Esophagus squamous epithelium (tissue), 5 donors: ENCODE data around the gene DZIP1. TPM values are rescaled to one million over a fixed set of nuclear protein-coding genes. Genes with fewer than 3 reads are reported as not detected.
A peak's percentile ranks its signal among the peaks of the same experiment; 100 is the strongest.

ENCODE experiments used
- DNase-seq: peaks from one replicate; lab custom pipeline; 2025; lab: John Stamatoyannopoulos, UW
- H3K27ac ChIP-seq, 4 donors: fragments of 200-600 bp; sonication (generic); one replicate each; pipeline ENCODE4 v1.5.1; 2016 to 2019; ENCODE audit warnings: mild to moderate bottlenecking in 1 of 4
- H3K27me3 ChIP-seq, 4 donors: fragments of 200-600 bp; sonication (generic); 1 replicate in 3 of 4; 2 replicates in 1 of 4; pipeline versions ENCODE4 v1.5.1 to v1.6.0; 2017 to 2021; ENCODE audit warnings: antibody characterized with exemption in 1 of 4
- H3K36me3 ChIP-seq, 3 donors: fragments of 200-600 bp; sonication (generic); one replicate each; pipeline ENCODE4 v1.5.1; 2016 to 2019
- H3K4me1 ChIP-seq, 3 donors: fragments of 200-600 bp; sonication (generic); one replicate each; pipeline ENCODE4 v1.5.1; 2017 to 2019
- H3K4me3 ChIP-seq, 4 donors: fragments of 200-600 bp; sonication (generic); 1 replicate in 3 of 4; 2 replicates in 1 of 4; pipeline ENCODE4 v1.5.1; 2016 to 2019; ENCODE audit warnings: mild to moderate bottlenecking in 2 of 4, moderate library complexity in 1 of 4
- H3K9me3 ChIP-seq, 3 donors: fragments of 200-600 bp; sonication (generic); one replicate each; pipeline ENCODE4 v1.5.1; 2016 to 2019
- POLR2A ChIP-seq, 4 donors: fragments of 450-650 bp; IDR thresholded peaks; one replicate each; pipeline ENCODE4 v1.6.1; 2017; ENCODE audit warnings: antibody characterized with exemption in 4 of 4, mild to moderate bottlenecking in 4 of 4, moderate library complexity in 3 of 4
- WGBS, 2 donors: methylation state at CpG; one replicate each; pipeline ENCODE4 v1.1.5; 2018; 5-methylcytosine and 5-hydroxymethylcytosine counted together
- intact Hi-C: fragments of 100-400 bp; cut with DNase I; formaldehyde crosslinking; loops from one replicate; pipeline ENCODE4 v1.15.0; 2022
- total RNA-seq, 4 donors: library from RNA; depleted of rRNA; stranded (reverse); fragments of >200 nt; gene quantifications; one replicate each; pipeline ENCODE4 v1.1.0, GENCODE V29; 2016
- TF ChIP-seq, protein P1 (sequence below), 6 experiments: fragments of 450-650 bp in 4 of 6; fragments of 200-600 bp in 2 of 6; sonication (generic) in 2 of 6; IDR thresholded peaks; one replicate each; pipeline ENCODE4 v1.5.1; 2016 to 2019; ENCODE audit warnings: antibody characterized with exemption in 6 of 6, mild to moderate bottlenecking in 4 of 6, moderate library complexity in 4 of 6
- donor health status: DM: yes; HTN: yes; CAD: no.

The DZIP1 gene
- total RNA-seq, 4 donors from 2014 or later: 2.9 to 12.8 (median 7.0) TPM

DNA sequence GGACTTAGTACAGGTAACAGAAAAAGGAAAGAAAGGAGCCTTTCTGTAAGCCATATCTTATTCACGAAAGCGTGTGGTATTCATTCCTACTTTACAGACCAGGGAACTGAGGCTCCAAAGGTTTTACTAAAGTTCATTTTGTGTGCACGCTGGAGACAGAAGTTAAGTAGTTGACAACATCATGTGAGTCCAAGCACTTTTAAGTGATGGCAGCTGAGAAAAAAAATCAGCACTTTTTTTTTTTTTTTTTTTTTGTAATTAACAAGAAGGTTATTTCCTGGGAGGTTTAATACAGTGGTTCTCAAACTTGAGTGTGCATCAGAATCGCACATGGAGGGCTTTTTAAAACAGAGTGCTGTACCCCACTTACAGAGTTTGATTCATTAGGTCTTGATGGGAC is 34.5 kb upstream of the DZIP1 start:
- intact Hi-C loops: no loop called here
- WGBS, 2 donors: 60 to 84% methylated on average over 4 of the region's 4 CpGs
- Histone ChIP-seq H3K27ac (no peak overlapping the region), H3K9me3 (no peaks in the 10 kb centered on the region), H3K36me3 (no peaks in the 10 kb centered on the region), H3K27me3 (no peaks in the 10 kb centered on the region), H3K4me3 (no peak overlapping the region), H3K4me1 (peaks cover 4 to 61% (median 14%) of the 10 kb centered on the region in 3 donors)
- no peak for DNase-seq
- TF ChIP-seq POLR2A (IDR thresholded peaks at IDR 0.05): no peak
- TF ChIP-seq, protein P1, sequence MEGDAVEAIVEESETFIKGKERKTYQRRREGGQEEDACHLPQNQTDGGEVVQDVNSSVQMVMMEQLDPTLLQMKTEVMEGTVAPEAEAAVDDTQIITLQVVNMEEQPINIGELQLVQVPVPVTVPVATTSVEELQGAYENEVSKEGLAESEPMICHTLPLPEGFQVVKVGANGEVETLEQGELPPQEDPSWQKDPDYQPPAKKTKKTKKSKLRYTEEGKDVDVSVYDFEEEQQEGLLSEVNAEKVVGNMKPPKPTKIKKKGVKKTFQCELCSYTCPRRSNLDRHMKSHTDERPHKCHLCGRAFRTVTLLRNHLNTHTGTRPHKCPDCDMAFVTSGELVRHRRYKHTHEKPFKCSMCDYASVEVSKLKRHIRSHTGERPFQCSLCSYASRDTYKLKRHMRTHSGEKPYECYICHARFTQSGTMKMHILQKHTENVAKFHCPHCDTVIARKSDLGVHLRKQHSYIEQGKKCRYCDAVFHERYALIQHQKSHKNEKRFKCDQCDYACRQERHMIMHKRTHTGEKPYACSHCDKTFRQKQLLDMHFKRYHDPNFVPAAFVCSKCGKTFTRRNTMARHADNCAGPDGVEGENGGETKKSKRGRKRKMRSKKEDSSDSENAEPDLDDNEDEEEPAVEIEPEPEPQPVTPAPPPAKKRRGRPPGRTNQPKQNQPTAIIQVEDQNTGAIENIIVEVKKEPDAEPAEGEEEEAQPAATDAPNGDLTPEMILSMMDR (IDR thresholded peaks at IDR 0.05): no peak

DNA sequence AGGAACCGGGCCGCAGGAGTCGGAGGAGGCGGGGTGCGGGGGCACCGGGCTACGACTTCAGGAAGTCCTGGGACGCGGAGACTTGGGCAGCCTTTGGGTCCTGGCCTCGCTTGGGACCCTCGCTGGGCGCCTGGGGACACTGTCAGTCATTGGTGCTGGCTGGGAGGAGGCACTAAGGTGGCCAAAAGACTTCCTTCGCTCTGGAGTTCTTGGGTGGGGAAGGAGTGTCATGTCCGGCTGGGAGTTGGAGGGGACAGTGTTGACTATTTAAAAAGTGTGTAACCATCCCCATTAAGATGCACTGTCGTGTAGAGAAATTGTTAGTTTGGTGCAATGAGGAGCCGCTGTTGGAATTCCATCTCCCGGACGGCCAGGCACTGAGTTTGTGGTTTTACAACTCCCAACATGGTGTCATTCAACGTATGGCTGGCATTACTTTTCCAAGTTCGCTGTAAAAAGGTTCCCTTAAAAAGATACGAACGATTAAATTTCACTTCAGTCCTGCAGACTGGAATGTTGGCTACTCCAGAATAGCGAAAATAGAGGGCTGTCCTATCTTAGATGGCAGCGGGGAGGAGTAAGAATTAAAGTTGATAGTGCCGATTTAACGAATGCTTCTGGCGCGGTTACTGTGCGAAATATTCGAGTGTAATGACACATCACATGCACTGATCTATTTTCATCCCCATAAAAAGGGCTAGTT is 33.2 kb upstream of the DZIP1 start:
- Histone ChIP-seq H3K27ac (peak overlapping the region; percentile 96 to 99 (median 97)), H3K27me3 (no peaks in the 10 kb centered on the region), H3K4me3 (peak overlapping the region; percentile 86 to 98 (median 93)), H3K9me3 (no peaks in the 10 kb centered on the region), H3K4me1 (peaks cover 4 to 61% (median 14%) of the 10 kb centered on the region in 3 donors), H3K36me3 (no peaks in the 10 kb centered on the region)
- TF ChIP-seq, protein P1 (IDR thresholded peaks at IDR 0.05): no peak
- no peak for TF ChIP-seq POLR2A (IDR thresholded peaks at IDR 0.05)
- WGBS, 2 donors: 0% methylated on average over 18 to 22 of the region's 30 CpGs
- intact Hi-C loops: no loop called here
- no peak for DNase-seq

DNA sequence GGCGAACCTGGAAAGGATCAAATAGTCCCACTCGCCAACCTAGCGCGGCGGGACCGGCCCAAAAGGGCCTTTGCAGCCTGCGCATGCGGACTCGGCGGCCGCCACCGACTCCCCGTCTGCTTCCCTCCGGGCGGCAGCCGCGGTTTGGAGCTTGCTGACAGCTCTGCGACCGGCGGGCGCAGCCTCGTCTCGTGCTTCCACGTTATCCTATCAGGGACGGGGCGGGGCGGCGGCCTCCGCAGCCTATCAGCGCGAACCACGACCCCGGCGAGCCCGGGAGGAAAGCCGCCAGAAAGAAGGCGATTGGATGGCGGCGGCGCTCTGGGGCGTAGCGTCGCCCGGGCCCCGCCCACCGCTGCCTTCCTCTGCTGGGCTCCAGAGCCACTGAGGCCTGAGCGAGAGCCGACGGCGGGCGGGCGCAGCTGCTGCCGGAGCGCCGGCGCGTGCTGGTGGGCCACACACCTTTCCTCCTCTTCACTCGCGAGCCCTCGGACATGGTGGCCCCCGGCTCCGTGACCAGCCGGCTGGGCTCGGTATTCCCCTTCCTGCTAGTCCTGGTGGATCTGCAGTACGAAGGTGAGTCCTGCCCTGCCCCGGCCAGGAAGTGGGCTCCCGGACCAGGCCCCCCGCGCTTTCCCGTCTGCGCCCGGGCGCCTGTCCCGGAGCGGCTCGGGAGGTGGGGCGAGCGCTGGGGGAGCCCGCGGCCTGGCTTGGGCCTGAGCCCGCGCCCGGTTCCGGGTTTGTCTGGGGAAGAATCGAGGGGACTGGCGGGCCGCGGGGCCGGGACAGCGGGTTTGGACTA is 32.5 kb upstream of the DZIP1 start, which contains the start of gene DNAJC3:
Gene DNAJC3 (plus strand): TSS at position 378 of the 802 bp plus-strand sequence. CDS start 117 bp downstream, at position 495.
- intact Hi-C loops: no loop called here
- WGBS, 2 donors: 0% methylated on average over 9 to 12 of the region's 90 CpGs
- H3K4me1 ChIP-seq: peaks cover 4 to 55% (median 14%) of the 10 kb centered on the region in 3 donors

DNA sequence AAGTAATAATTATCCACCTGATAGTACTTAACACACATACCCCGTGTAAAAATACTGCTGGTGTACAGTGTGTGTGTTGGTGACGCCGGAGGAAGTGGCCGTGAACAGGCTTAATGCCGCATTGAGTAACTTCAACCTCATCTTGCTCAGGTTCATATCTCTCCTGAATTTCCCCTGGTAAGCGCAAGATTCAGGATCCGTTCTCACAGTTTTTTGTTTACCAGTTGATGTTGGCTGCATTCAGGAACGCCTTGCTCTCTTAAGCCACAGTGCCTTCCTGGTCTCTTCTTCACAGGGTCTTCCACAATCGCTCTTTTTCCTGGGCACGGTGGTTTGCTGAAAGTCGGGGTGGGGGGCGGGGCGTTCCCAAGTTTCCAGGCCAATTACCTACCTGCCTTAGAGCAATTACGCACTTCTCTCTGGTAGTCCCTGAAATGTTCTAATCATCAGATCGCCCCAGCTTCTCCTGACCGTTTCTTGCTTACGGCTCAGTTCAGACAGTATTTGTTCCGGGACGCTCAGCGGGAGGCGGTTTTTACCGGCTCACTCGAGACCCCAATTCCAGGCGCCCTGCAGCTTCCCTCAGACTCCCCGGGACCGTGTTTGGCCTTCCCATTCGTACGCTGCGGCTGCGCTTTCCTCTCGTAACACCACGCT is 31.7 kb upstream of the DZIP1 start:
- no peaks in the 10 kb centered on the region for H3K36me3 ChIP-seq
- H3K27me3 ChIP-seq: no peaks in the 10 kb centered on the region
- H3K4me3 ChIP-seq: peak overlapping the region; percentile 86 to 98 (median 93)
- no peak for TF ChIP-seq POLR2A (IDR thresholded peaks at IDR 0.05)
- TF ChIP-seq, protein P1 (IDR thresholded peaks at IDR 0.05): no peak
- intact Hi-C loops: no loop called here
- H3K27ac ChIP-seq: peak overlapping the region; percentile 97 to 99 (median 98)
- DNase-seq: no peak
- H3K4me1 ChIP-seq: peaks cover 3 to 48% (median 10%) of the 10 kb centered on the region in 3 donors
- peaks cover 0 to 10% (median 1%) of the 10 kb centered on the region in 3 donors for H3K9me3 ChIP-seq
- 1% methylated on average over 13 to 32 of the region's 32 CpGs for WGBS, 2 donors

More for the DNA sequence above, 32.5 kb upstream of the DZIP1 start, which contains the start of gene DNAJC3:
- H3K36me3 ChIP-seq: no peaks in the 10 kb centered on the region
- no peaks in the 10 kb centered on the region for H3K27me3 ChIP-seq
- H3K9me3 ChIP-seq: peaks cover 0 to 3% (median 0%) of the 10 kb centered on the region in 3 donors
- H3K4me3 ChIP-seq: peak within 1 kb of the TSS; percentile 86 to 98 (median 93)
- peak within 1 kb of the TSS; percentile 97 to 99 (median 98) for H3K27ac ChIP-seq
- TF ChIP-seq, protein P1 (IDR thresholded peaks at IDR 0.05): peak in 1 of 6 experiments; percentile 4
- TF ChIP-seq POLR2A (IDR thresholded peaks at IDR 0.05): peak in 3 of 4 donors; percentile 80 to 98 (median 96)
- peak; percentile 91 for DNase-seq
